ENCODE data around the gene GSPT1.

Gene GSPT1

GRCh38 chr16:11907160-11907970 is 8.4 kb downstream of the GSPT1 start:
- no peak for DNase-seq (ENCODE audit: low read depth)
- no peak for TF ChIP-seq CTCF (conservative IDR thresholded peaks at IDR 0.05; ENCODE audit: low read depth, low read length)
- no peak overlapping the region for H3K4me3 ChIP-seq (ENCODE audit: low read depth, low read length)

GRCh38 chr16:11903906-11904305 is 11.8 kb downstream of the GSPT1 start:
- DNase-seq (ENCODE audit: low read depth) = no peak
- TF ChIP-seq CTCF (conservative IDR thresholded peaks at IDR 0.05; ENCODE audit: low read depth, low read length) = no peak
- no peak overlapping the region for H3K4me3 ChIP-seq (ENCODE audit: low read depth, low read length)

GRCh38 chr16:11901091-11901490 is 14.7 kb downstream of the GSPT1 start:
- TF ChIP-seq CTCF (conservative IDR thresholded peaks at IDR 0.05; ENCODE audit: low read depth, low read length) = no peak
- H3K4me3 ChIP-seq (ENCODE audit: low read depth, low read length) = no peak overlapping the region
- DNase-seq (ENCODE audit: low read depth) = no peak

- H3K4me3 ChIP-seq (ENCODE audit: low read depth, low read length) = no peak overlapping the region
- DNase-seq (ENCODE audit: low read depth) = peak; percentile 75
- no peak for TF ChIP-seq CTCF (conservative IDR thresholded peaks at IDR 0.05; ENCODE audit: low read depth, low read length)
Measured at GRCh38 chr16:11896486-11897176, 19.1 kb downstream of the GSPT1 start.

- no peak for TF ChIP-seq CTCF (conservative IDR thresholded peaks at IDR 0.05; ENCODE audit: low read depth, low read length)
- DNase-seq (ENCODE audit: low read depth) = no peak
Measured at GRCh38 chr16:11893571-11893970, 22.2 kb downstream of the GSPT1 start.

GRCh38 chr16:11892761-11893160 is 23.0 kb downstream of the GSPT1 start:
- TF ChIP-seq CTCF (conservative IDR thresholded peaks at IDR 0.05; ENCODE audit: low read depth, low read length) = no peak
- no peak overlapping the region for H3K4me3 ChIP-seq (ENCODE audit: low read depth, low read length)
- DNase-seq (ENCODE audit: low read depth) = no peak

More at GRCh38 chr16:11893571-11893970, 22.2 kb downstream of the GSPT1 start:
- H3K4me3 ChIP-seq (ENCODE audit: low read depth, low read length) = no peak overlapping the region
